Loucy (cell line): Measurements from ENCODE around the gene ARNT2.
A peak's percentile ranks its signal among the peaks of the same experiment; 100 is the strongest.

ENCODE experiments used
- H2AFZ ChIP-seq: fragments of 200-600 bp; sonication (generic); 2 replicates; pipeline ENCODE4 v1.6.0; 2016; ENCODE audit warnings: antibody characterized with exemption, mild to moderate bottlenecking, low read length, moderate library complexity
- H3F3A ChIP-seq: fragments of 200-600 bp; 2 replicates; pipeline ENCODE4 v1.6.0; 2016; ENCODE audit warnings: antibody characterized with exemption, low read depth, mild to moderate bottlenecking
- H3K27me3 ChIP-seq: fragments of 200-600 bp; sonication (generic); 2 replicates; pipeline ENCODE4 v1.6.1; 2014; ENCODE audit warnings: low read length, mild to moderate bottlenecking; ENCODE audit not compliant: insufficient read depth, poor library complexity, severe bottlenecking
- H3K36me3 ChIP-seq: fragments of 200-600 bp; sonication (generic); 2 replicates; pipeline ENCODE4 v1.6.1; 2016; ENCODE audit warnings: low read length; ENCODE audit not compliant: insufficient read depth
- H3K4me1 ChIP-seq: fragments of 200-600 bp; sonication (generic); 2 replicates; pipeline ENCODE4 v1.5.1; 2014; ENCODE audit warnings: low read length, mild to moderate bottlenecking; ENCODE audit not compliant: insufficient read depth, poor library complexity, severe bottlenecking
- H3K4me2 ChIP-seq: fragments of 200-600 bp; sonication (generic); 2 replicates; pipeline ENCODE4 v1.6.0; 2014; ENCODE audit warnings: antibody characterized with exemption, low read length, low read depth, mild to moderate bottlenecking; ENCODE audit not compliant: poor library complexity, severe bottlenecking
- H3K4me3 ChIP-seq: fragments of 200-600 bp; sonication (generic); 2 replicates; pipeline ENCODE4 v1.5.1; 2014; ENCODE audit warnings: low read length, mild to moderate bottlenecking, mixed read lengths; ENCODE audit not compliant: poor library complexity, severe bottlenecking
- H3K79me2 ChIP-seq: fragments of 200-600 bp; sonication (generic); 2 replicates; pipeline ENCODE4 v1.6.1; 2014; ENCODE audit warnings: low read length; ENCODE audit not compliant: insufficient read depth
- H3K9ac ChIP-seq: fragments of 200-600 bp; sonication (generic); 2 replicates; pipeline ENCODE4 v1.6.0; 2014; ENCODE audit warnings: mild to moderate bottlenecking, low read depth, low read length, moderate library complexity; ENCODE audit not compliant: poor library complexity, severe bottlenecking
- H3K9me2 ChIP-seq: fragments of 200-600 bp; sonication (generic); replicated peaks from 2 replicates; pipeline ENCODE4 v1.6.1; 2016; ENCODE audit warnings: low read depth, low read length, mixed read lengths
- H3K9me3 ChIP-seq: fragments of 200-600 bp; sonication (generic); 2 replicates; pipeline ENCODE4 v1.6.1; 2014; ENCODE audit warnings: mild to moderate bottlenecking, antibody characterized with exemption, low read length, low read depth; ENCODE audit not compliant: insufficient read depth
- H4K20me1 ChIP-seq: fragments of 200-600 bp; sonication (generic); 2 replicates; pipeline ENCODE4 v1.6.0; 2014; ENCODE audit warnings: antibody characterized with exemption, low read length, mild to moderate bottlenecking; ENCODE audit not compliant: insufficient read depth, poor library complexity, severe bottlenecking
- EZH2phosphoT487 ChIP-seq: fragments of 200-600 bp; IDR thresholded peaks from 2 replicates; pipeline ENCODE4 v1.6.1; 2018; ENCODE audit warnings: antibody characterized with exemption, mild to moderate bottlenecking, moderate library complexity, borderline replicate concordance
- TF ChIP-seq, protein P1 (sequence below): fragments of 200-600 bp; sonication (generic); conservative IDR thresholded peaks from 2 replicates; pipeline ENCODE4 v1.5.1; 2014; ENCODE audit warnings: mild to moderate bottlenecking, antibody characterized with exemption, low read length

Gene ARNT2

GRCh38 chr15:80565988-80566387 lies 161.8 kb downstream of the ARNT2 start:
- TF ChIP-seq, protein P1, sequence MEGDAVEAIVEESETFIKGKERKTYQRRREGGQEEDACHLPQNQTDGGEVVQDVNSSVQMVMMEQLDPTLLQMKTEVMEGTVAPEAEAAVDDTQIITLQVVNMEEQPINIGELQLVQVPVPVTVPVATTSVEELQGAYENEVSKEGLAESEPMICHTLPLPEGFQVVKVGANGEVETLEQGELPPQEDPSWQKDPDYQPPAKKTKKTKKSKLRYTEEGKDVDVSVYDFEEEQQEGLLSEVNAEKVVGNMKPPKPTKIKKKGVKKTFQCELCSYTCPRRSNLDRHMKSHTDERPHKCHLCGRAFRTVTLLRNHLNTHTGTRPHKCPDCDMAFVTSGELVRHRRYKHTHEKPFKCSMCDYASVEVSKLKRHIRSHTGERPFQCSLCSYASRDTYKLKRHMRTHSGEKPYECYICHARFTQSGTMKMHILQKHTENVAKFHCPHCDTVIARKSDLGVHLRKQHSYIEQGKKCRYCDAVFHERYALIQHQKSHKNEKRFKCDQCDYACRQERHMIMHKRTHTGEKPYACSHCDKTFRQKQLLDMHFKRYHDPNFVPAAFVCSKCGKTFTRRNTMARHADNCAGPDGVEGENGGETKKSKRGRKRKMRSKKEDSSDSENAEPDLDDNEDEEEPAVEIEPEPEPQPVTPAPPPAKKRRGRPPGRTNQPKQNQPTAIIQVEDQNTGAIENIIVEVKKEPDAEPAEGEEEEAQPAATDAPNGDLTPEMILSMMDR: no peak
- no peak for TF ChIP-seq EZH2phosphoT487
- Histone ChIP-seq H3K4me2 (no peak overlapping the region), H3K4me3 (no peak overlapping the region), H3K4me1 (no peaks in the 10 kb centered on the region), H3K9me2 (no peaks in the 10 kb centered on the region), H3K27me3 (no peaks in the 10 kb centered on the region), H3K9ac (no peak overlapping the region), H2AFZ (no peak overlapping the region), H4K20me1 (no peaks in the 10 kb centered on the region), H3K79me2 (no peaks in the 10 kb centered on the region), H3K9me3 (no peaks in the 10 kb centered on the region), H3F3A (no peaks in the 10 kb centered on the region), H3K36me3 (no peaks in the 10 kb centered on the region)

- Histone ChIP-seq H4K20me1 (no peaks in the 10 kb centered on the region), H3K4me2 (no peak overlapping the region), H3K4me3 (no peak overlapping the region), H3K9ac (no peak overlapping the region), H2AFZ (no peak overlapping the region), H3K4me1 (no peaks in the 10 kb centered on the region), H3K36me3 (no peaks in the 10 kb centered on the region), H3K9me3 (no peaks in the 10 kb centered on the region), H3K79me2 (no peaks in the 10 kb centered on the region), H3K27me3 (no peaks in the 10 kb centered on the region), H3F3A (no peaks in the 10 kb centered on the region), H3K9me2 (no peaks in the 10 kb centered on the region)
- TF ChIP-seq, protein P1: peak; percentile 80
- no peak for TF ChIP-seq EZH2phosphoT487
These were observed 163.6 kb downstream of the ARNT2 start for GRCh38 chr15:80567721-80568157.

- no peak overlapping the region for H3K4me2 ChIP-seq
- no peaks in the 10 kb centered on the region for H3F3A ChIP-seq
- no peak overlapping the region for H2AFZ ChIP-seq
- no peak overlapping the region for H3K9ac ChIP-seq
- H3K27me3 ChIP-seq: no peaks in the 10 kb centered on the region
- no peak overlapping the region for H3K4me3 ChIP-seq
- H3K36me3 ChIP-seq: no peaks in the 10 kb centered on the region
- no peaks in the 10 kb centered on the region for H3K4me1 ChIP-seq
- no peaks in the 10 kb centered on the region for H3K79me2 ChIP-seq
- H4K20me1 ChIP-seq: no peaks in the 10 kb centered on the region
- H3K9me2 ChIP-seq: no peaks in the 10 kb centered on the region
- no peaks in the 10 kb centered on the region for H3K9me3 ChIP-seq
- no peak for TF ChIP-seq EZH2phosphoT487
- TF ChIP-seq, protein P1: no peak
These were observed 164.1 kb downstream of the ARNT2 start for GRCh38 chr15:80568298-80568697.
